Activated CD8-positive, alpha-beta memory T cell treated with anti-CD3 and anti-CD28 coated beads for 1 hour (primary cell): Measurements from ENCODE around the gene FLAD1.

Source experiments
- DNase-seq, 2 donors: peaks; one replicate each; pipeline ENCODE4 v3.0.0-alpha.2; 2020; ENCODE audit warnings: low read depth in 1 of 2; ENCODE audit errors: extremely low read depth in 1 of 2

The FLAD1 gene

GRCh38 chr1:155034318-155035208, 51.4 kb downstream of the FLAD1 start:
- no peak for DNase-seq

GRCh38 chr1:155035936-155036335, 52.8 kb downstream of the FLAD1 start:
- no peak for DNase-seq

DNA sequence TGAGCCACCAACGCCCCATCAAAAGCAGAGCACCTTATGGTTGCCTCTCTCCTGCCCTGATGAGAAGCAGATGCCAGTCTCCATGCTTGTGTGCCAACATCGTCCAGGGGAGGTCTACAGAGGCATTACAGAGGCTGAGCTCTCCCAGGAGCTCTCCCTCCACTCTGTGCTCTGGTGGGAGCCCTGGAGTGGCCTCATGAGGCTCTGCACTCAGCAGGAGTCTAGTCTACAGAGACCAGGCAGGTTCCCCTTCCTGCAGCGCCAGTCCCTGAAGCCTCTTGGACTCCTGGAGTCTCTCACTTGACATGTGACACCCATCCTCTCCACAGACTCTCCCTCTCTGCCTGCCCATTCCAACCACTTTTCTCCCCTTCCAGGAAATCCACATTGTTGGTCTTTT, 53.9 kb downstream of the FLAD1 start:
- DNase-seq, result no peak

DNA sequence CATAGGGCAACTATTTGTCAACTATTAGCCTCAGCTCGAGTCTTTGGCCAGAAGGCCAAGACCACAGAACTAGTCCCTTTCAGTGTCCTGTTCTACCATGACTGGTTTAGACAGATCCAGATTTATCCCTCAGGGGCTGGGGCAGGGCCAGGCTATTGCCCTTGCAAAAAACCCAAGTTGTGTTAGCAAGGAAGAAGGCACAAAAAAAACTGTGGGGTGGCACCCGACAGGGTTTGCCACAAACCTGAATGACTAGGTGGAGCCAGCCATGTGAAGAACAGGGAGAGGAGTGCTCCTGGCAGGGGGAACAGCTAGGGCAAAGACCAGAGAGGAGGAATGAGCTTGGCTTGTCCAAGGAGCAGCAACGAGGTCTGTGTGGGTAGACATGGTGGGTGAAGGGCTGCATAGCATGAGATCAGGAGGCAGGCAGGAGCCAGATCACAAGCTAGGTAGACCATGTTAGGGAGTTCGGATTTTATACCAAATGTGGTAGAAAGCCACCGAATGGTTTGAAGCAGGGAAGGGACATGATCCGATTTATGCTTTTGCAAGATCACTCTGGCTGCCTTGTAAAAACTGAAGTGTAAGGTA, 54.8 kb downstream of the FLAD1 start:
- no peak for DNase-seq

- DNase-seq, result no peak
Observed at GRCh38 chr1:155038602-155039307, 55.6 kb downstream of the FLAD1 start.

DNA sequence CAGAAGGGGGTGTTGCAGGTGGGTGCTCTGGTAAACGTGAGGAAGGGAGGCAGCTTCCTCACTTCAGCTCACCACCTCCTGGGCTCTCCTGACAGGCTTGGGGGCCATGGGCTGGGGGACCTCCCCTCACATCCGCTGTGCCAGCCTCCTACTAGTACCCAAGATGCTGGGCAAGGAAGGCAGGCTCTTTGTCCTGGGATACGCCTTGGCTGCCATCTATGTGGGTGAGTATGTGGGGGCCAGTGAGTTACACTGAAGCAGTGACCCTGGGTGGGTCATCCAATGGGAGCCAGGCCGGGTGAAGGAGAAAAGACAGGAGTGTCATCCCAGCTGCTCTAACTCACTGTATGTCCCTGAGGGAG, 56.1 kb downstream of the FLAD1 start:
- DNase-seq, result no peak

DNA sequence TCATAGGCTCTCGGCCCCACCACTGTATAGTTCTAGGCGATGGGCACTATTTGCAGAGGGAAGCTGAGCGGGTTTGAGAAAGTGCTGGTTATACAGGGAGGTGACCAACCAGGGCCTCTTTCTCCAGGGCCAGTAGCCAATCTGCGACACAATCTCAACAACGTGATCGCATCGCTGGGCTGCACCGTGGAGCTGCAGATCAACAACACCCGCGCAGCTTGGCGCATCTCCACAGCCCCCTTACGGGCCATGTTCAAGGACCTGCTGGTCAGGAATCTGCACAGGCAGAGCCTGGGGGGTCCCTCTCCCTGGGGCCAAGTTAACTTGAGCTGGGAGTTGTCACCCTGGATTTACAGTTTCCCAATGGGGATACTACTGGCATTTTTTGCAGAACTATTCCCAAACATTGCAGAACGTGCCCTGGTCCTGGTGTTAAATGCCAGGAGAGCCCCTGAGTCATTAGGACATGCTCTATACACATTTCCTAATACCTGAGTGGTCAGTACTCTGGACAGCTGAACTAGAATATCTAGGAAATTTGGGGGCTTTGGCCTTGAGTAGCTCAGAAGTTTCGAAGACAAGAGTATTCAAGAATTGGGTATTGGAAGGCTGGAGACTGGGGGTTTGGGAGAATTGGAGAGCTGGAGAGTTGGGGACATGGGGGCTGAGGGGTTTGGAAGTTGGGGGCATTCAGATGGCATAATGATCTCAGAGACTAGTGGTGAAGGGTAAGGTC, 57.4 kb downstream of the FLAD1 start:
- no peak for DNase-seq
